NCI-H226 (cell line): ENCODE results near the gene OR4N2.
A peak's percentile ranks its signal among the peaks of the same experiment; 100 is the strongest.
"Not testable (repeated sequence)": the region's sequence is repeated elsewhere in the genome, so short reads cannot be mapped to it uniquely, and the experiment has no call there.

Experiments used
- DNase-seq: peaks from one replicate; pipeline ENCODE4 v3.0.0-alpha.2; 2015

OR4N2 gene

DNA sequence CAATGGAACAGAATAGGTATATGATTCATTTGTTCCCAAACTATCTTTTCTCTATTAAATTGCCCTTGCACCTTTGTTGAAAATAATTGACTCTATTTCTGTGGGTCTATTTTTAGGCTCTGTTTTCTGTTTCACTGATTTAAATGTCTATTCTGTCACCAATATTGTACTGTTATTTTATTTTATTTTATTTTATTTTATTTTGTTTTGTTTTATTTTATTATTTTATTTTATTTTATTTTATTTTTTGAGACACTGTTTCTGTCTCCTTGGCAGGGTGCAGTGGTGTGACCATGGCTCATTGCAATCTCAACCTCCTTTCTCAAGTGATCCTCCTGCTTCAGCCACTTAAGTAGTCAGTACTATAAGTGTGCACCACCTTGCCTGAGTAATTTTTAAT is 34.9 kb downstream of the OR4N2 start:
- no peak for DNase-seq

DNA sequence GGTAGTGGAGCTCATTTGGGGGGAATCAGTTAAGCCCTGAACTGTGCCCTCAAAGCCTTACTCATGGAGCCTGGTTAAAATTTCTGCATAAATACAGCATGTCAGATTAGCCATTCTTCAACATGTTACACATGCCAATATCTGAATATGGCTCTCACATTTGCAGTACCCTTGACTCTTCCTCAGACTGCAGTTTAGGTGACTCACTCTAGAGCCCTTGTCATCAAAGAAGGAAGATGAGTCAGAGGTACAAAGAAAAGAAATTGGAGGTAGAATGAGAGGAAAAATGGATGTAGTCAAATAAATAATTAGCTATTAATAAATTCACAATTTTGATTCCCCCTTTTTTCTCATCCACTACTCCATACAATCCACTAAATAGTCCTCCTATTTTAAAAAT is 47.8 kb downstream of the OR4N2 start:
- DNase-seq, result peak; percentile 51

DNA sequence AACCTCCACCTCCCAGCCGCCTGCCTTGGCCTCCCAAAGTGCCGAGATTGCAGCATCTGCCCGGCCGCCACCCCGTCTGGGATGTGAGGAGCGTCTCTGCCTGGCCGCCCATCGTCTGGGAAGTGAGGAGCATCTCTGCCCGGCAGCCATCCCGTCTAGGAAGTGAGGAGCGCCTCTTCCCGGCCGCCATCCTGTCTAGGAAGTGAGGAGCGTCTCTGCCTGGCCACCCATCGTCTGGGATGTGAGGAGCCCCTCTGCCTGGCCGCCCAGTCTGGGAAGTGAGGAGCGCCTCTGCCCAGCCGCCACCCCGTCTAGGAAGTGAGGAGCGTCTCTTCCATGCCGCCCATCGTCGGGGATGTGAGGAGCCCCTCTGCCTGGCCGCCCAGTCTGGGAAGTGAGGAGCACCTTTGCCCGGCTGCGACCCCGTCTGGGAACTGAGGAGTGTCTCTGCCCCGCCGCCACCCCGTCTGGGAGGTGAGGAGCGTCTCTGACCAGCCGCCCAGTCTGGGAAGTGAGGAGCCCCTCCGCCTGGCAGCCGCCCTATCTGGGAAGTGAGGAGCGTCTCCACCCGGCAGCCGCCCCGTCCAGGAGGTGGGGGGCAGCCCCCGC is 62.6 kb downstream of the OR4N2 start:
- DNase-seq, result not testable (repeated sequence)

DNA sequence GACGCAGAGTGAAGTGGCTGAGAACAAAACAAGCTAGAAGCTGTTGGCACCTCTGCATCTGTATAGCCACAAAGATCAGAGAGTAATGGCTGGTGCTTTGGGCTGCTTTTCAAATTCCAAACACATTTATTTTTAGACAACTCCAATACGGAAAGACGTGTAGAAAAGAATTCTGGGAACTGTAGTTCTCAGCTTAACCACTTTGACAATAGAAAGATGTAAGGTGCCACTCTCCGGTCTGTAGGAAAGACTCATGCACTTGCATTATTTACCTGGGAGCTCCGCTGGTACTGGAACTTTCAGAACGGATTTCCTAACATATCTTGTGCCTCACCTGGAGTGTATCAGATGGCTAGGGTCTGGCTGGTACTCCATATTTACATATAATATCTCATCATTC is 69.6 kb downstream of the OR4N2 start:
- DNase-seq, result no peak

DNA sequence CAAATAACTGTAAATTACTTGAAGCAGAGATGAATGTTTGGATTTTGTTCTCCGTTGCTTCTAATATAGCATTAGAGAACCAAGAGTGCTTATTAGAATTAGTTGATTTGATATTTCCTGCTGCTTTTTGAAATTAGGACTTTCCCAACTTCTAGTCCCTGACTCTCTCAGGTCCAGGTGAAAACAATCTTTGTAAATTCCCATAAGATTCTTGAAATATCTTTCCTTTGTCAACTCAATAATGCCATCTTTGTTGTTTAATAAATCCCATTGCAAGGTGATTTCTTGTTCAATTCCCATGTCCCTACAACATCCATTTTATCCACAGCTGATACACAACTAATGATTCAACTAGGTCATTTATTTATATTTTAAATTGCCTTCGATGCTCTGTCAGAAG is 71.3 kb downstream of the OR4N2 start, which contains the start of gene OR4K2:
TSS of gene OR4K2 (plus strand) at position 301 of the 400 bp plus-strand sequence. CDS start 1,126 bp downstream, outside the sequence.
- DNase-seq, result no peak

DNA sequence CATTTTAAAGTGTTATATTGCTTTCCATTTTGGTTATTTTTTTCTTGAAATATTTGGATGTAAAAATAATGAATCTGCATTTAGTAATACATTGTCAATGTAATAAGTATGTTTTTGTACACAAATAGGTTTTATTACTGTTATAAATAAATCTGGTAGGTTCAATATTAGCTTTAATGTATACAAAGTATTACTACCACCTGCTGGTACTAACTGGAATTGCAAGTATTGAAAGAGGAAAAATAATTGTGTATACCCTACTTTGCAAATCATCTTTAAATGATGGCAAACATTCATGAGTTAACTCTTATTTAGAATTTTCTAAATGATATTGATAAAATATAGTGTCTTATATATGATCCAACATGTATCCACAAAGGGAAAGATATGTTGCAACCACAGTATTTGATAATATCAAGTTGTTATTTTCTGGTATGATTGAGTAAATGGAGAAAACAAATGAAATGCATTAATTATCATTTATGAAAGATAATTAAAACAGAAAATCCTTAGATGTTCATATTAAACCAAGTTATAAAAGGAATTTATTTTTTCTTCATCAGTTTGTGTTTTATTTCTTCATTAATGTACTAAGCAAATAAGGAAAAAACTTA is 74.6 kb downstream of the OR4N2 start:
- DNase-seq, result peak; percentile 8
